Osteoblast (primary cell): Measurements from ENCODE around the gene LTB4R. TPM values are rescaled to one million over a fixed set of nuclear protein-coding genes. Genes with fewer than 3 reads are reported as not detected.
A peak's percentile ranks its signal among the peaks of the same experiment; 100 is the strongest.

Experiments used
- DNase-seq: peaks from one replicate; pipeline ENCODE4 v3.0.0; 2011; ENCODE audit warnings: low spot score, mixed read lengths; ENCODE audit not compliant: insufficient read length; ENCODE audit errors: missing footprints
- H2AFZ ChIP-seq: 2 replicates; pipeline ENCODE4 v1.6.0; 2011; ENCODE audit warnings: mild to moderate bottlenecking, low read length
- H3K27ac ChIP-seq: 2 replicates; pipeline ENCODE4 v1.5.1; 2011; ENCODE audit warnings: mild to moderate bottlenecking, low read depth, low read length, moderate library complexity
- H3K27me3 ChIP-seq: 2 replicates; pipeline ENCODE4 v1.6.0; 2012; ENCODE audit warnings: mild to moderate bottlenecking, control low read depth, inconsistent platforms, low read length, moderate library complexity; ENCODE audit not compliant: insufficient read depth
- H3K36me3 ChIP-seq: 2 replicates; pipeline ENCODE4 v1.5.1; 2011; ENCODE audit warnings: mild to moderate bottlenecking, low read length, control low read depth, moderate library complexity; ENCODE audit not compliant: insufficient read depth
- H3K4me1 ChIP-seq: 2 replicates; pipeline ENCODE4 v1.5.1; 2011; ENCODE audit warnings: mild to moderate bottlenecking, low read length, control low read depth, moderate library complexity; ENCODE audit not compliant: insufficient read depth
- H3K4me2 ChIP-seq: 2 replicates; pipeline ENCODE4 v1.6.0; 2011; ENCODE audit warnings: mild to moderate bottlenecking, low read length; ENCODE audit not compliant: insufficient read depth
- H3K4me3 ChIP-seq: fragments of 200-600 bp; sonication (generic); 3 replicates; pipeline ENCODE4 v1.5.1; 2012; ENCODE audit warnings: mild to moderate bottlenecking, low read length, inconsistent platforms; ENCODE audit not compliant: insufficient read depth
- H3K79me2 ChIP-seq: 2 replicates; pipeline ENCODE4 v1.6.0; 2012; ENCODE audit warnings: mild to moderate bottlenecking, low read length, control low read depth, inconsistent platforms; ENCODE audit not compliant: insufficient read depth
- H3K9me3 ChIP-seq: 2 replicates; pipeline ENCODE4 v1.5.1; 2011; ENCODE audit warnings: low read depth, low read length, control low read depth
- H4K20me1 ChIP-seq: 2 replicates; pipeline ENCODE4 v1.6.0; 2012; ENCODE audit warnings: mild to moderate bottlenecking, low read length, control low read depth; ENCODE audit not compliant: insufficient read depth
- CTCF ChIP-seq: IDR thresholded peaks from 2 replicates; pipeline ENCODE4 v1.5.1; 2011; ENCODE audit warnings: mild to moderate bottlenecking, low read depth, low read length, moderate library complexity; ENCODE audit errors: extremely low read depth
- total RNA-seq: library from RNA; depleted of rRNA; stranded (reverse); fragments of >200 nt; gene quantifications from 2 replicates; pipeline ENCODE4 v1.2.3, GENCODE V29; 2012

Gene LTB4R
- total RNA-seq, 1 donor = 1.8 TPM

GRCh38 chr14:24314377-24315193 is 3.3 kb downstream of the LTB4R start:
- Histone ChIP-seq H3K79me2 (no peaks in the 10 kb centered on the region), H4K20me1 (no peaks in the 10 kb centered on the region), H3K9me3 (no peaks in the 10 kb centered on the region), H2AFZ (no peak overlapping the region), H3K4me3 (no peak overlapping the region), H3K4me2 (no peak overlapping the region), H3K27me3 (peaks cover 7% of the 10 kb centered on the region), H3K36me3 (no peaks in the 10 kb centered on the region), H3K27ac (no peak overlapping the region), H3K4me1 (peaks cover 23% of the 10 kb centered on the region)
- no peak for TF ChIP-seq CTCF
- peak; percentile 70 for DNase-seq

GRCh38 chr14:24315243-24315806 is 4.0 kb downstream of the LTB4R start:
- peaks cover 7% of the 10 kb centered on the region for H3K27me3 ChIP-seq
- H4K20me1 ChIP-seq = no peaks in the 10 kb centered on the region
- no peaks in the 10 kb centered on the region for H3K79me2 ChIP-seq
- no peak overlapping the region for H3K4me3 ChIP-seq
- peaks cover 20% of the 10 kb centered on the region for H3K4me1 ChIP-seq
- DNase-seq = peak; percentile 89
- TF ChIP-seq CTCF = no peak
- no peaks in the 10 kb centered on the region for H3K36me3 ChIP-seq
- H3K9me3 ChIP-seq = no peaks in the 10 kb centered on the region
- no peak overlapping the region for H3K27ac ChIP-seq
- no peak overlapping the region for H2AFZ ChIP-seq
- no peak overlapping the region for H3K4me2 ChIP-seq

DNA sequence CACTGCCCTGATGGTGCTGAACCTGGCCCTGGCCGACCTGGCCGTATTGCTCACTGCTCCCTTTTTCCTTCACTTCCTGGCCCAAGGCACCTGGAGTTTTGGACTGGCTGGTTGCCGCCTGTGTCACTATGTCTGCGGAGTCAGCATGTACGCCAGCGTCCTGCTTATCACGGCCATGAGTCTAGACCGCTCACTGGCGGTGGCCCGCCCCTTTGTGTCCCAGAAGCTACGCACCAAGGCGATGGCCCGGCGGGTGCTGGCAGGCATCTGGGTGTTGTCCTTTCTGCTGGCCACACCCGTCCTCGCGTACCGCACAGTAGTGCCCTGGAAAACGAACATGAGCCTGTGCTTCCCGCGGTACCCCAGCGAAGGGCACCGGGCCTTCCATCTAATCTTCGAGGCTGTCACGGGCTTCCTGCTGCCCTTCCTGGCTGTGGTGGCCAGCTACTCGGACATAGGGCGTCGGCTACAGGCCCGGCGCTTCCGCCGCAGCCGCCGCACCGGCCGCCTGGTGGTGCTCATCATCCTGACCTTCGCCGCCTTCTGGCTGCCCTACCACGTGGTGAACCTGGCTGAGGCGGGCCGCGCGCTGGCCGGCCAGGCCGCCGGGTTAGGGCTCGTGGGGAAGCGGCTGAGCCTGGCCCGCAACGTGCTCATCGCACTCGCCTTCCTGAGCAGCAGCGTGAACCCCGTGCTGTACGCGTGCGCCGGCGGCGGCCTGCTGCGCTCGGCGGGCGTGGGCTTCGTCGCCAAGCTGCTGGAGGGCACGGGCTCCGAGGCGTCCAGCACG is 4.7 kb downstream of the LTB4R start:
- Histone ChIP-seq H3K4me1 (peaks cover 14% of the 10 kb centered on the region), H2AFZ (no peak overlapping the region), H3K36me3 (no peaks in the 10 kb centered on the region)

More for the DNA sequence above, 4.7 kb downstream of the LTB4R start:
- no peaks in the 10 kb centered on the region for H3K79me2 ChIP-seq
- no peaks in the 10 kb centered on the region for H3K9me3 ChIP-seq
- no peak overlapping the region for H3K4me2 ChIP-seq
- no peak overlapping the region for H3K27ac ChIP-seq
- H3K4me3 ChIP-seq = no peak overlapping the region
- DNase-seq = peak; percentile 88
- H3K27me3 ChIP-seq = peaks cover 7% of the 10 kb centered on the region
- no peak for TF ChIP-seq CTCF
- no peaks in the 10 kb centered on the region for H4K20me1 ChIP-seq
